Measurements from ENCODE around the gene POPDC3.

POPDC3 gene

GRCh38 chr6:105164418-105164817, 15.4 kb downstream of the POPDC3 start:
- H3K27ac ChIP-seq = no peak overlapping the region
- ChIA-PET CTCF (interaction anchor here (0.7 kb wide), 1 partner anchor 78 kb away, joined by 4 read pairs; no protein-coding TSS in a partner anchor), POLR2A (ENCODE audit: low non-redundant PET) (no interaction called here)
- DNase-seq (ENCODE audit: low spot score) = peak; percentile 24
- TF ChIP-seq CTCF (conservative IDR thresholded peaks at IDR 0.05; ENCODE audit: low read depth) = no peak

- no peak for TF ChIP-seq CTCF (conservative IDR thresholded peaks at IDR 0.05; ENCODE audit: low read depth)
- no peak for DNase-seq (ENCODE audit: low spot score)
- ChIA-PET CTCF (no interaction called here), POLR2A (ENCODE audit: low non-redundant PET) (no interaction called here)
- H3K27ac ChIP-seq = no peak overlapping the region
Measured at GRCh38 chr6:105163183-105163582, 16.6 kb downstream of the POPDC3 start.

GRCh38 chr6:105162377-105162776, 17.4 kb downstream of the POPDC3 start:
- ChIA-PET CTCF (no interaction called here), POLR2A (ENCODE audit: low non-redundant PET) (no interaction called here)
- H3K27ac ChIP-seq = no peak overlapping the region
- no peak for TF ChIP-seq CTCF (conservative IDR thresholded peaks at IDR 0.05; ENCODE audit: low read depth)
- DNase-seq (ENCODE audit: low spot score) = no peak

- CTCF ChIA-PET = interaction anchor here (0.6 kb wide), 1 partner anchor 214 kb away, joined by 4 read pairs; no protein-coding TSS in a partner anchor
- DNase-seq (ENCODE audit: low spot score) = no peak
- TF ChIP-seq CTCF (conservative IDR thresholded peaks at IDR 0.05; ENCODE audit: low read depth) = no peak
Measured at GRCh38 chr6:105161421-105161820, 18.4 kb downstream of the POPDC3 start.

GRCh38 chr6:105153676-105154075, 26.1 kb downstream of the POPDC3 start:
- POLR2A ChIA-PET (ENCODE audit: low non-redundant PET) = no interaction called here

More at GRCh38 chr6:105161421-105161820, 18.4 kb downstream of the POPDC3 start:
- POLR2A ChIA-PET (ENCODE audit: low non-redundant PET) = no interaction called here
- no peak overlapping the region for H3K27ac ChIP-seq

GRCh38 chr6:105152880-105153279, 26.9 kb downstream of the POPDC3 start:
- POLR2A ChIA-PET (ENCODE audit: low non-redundant PET) = no interaction called here

More at GRCh38 chr6:105153676-105154075, 26.1 kb downstream of the POPDC3 start:
- H3K27ac ChIP-seq = no peak overlapping the region
- no peak for DNase-seq (ENCODE audit: low spot score)
- no peak for TF ChIP-seq CTCF (conservative IDR thresholded peaks at IDR 0.05; ENCODE audit: low read depth)
- CTCF ChIA-PET = interaction anchor here (0.5 kb wide), 1 partner anchor 19 kb away, joined by 3 read pairs; no protein-coding TSS in a partner anchor

More at GRCh38 chr6:105152880-105153279, 26.9 kb downstream of the POPDC3 start:
- DNase-seq (ENCODE audit: low spot score) = no peak
- TF ChIP-seq CTCF (conservative IDR thresholded peaks at IDR 0.05; ENCODE audit: low read depth) = no peak
- CTCF ChIA-PET = no interaction called here
- H3K27ac ChIP-seq = no peak overlapping the region
